ENCODE results near the gene RAB34. TPM values are rescaled to one million over a fixed set of nuclear protein-coding genes. Genes with fewer than 3 reads are reported as not detected.
A peak's percentile ranks its signal among the peaks of the same experiment; 100 is the strongest.

RAB34 gene
- total and polyA plus RNA-seq, 9 of the 15 experiments (the other 6 are each of a cell fraction or from before 2014, with no cell fraction given): 0.07 to 3.8 (median 0.46) TPM; not detected in 1

- TF ChIP-seq MBD1 (CRISPR knock-in tag; IDR thresholded peaks at IDR 0.05): no peak
- no peak for TF ChIP-seq SNIP1 (IDR thresholded peaks at IDR 0.05; ENCODE audit: low read depth)
- TF ChIP-seq HDAC6 (IDR thresholded peaks at IDR 0.05; ENCODE audit: low read depth, low read length): 0 out of 2 replicates have a peak, but pooled peaks have one; percentile 66
- TF ChIP-seq FIP1L1 (IDR thresholded peaks at IDR 0.05; ENCODE audit: low read depth, low read length, poor library complexity, severe bottlenecking): peak; percentile 55
- TF ChIP-seq SAFB (IDR thresholded peaks at IDR 0.05; ENCODE audit: borderline replicate concordance, low read depth, low read length): peak; percentile 99
- TF ChIP-seq MXI1 (IDR thresholded peaks at IDR 0.05; ENCODE audit: low read depth, low read length): peak; percentile 75
- peak; percentile 10; the same call in 1 of the 2 replicates for TF ChIP-seq HCFC1 (IDR thresholded peaks at IDR 0.05; ENCODE audit: low read depth, low read length)
- peak; percentile 71 for TF ChIP-seq PML (IDR thresholded peaks at IDR 0.05; ENCODE audit: low read length)
- TF ChIP-seq PCBP2 (IDR thresholded peaks at IDR 0.05; ENCODE audit: low read depth, low read length, poor library complexity, severe bottlenecking): no peak
- 0 out of 2 replicates have a peak, but pooled peaks have one; percentile 14 for TF ChIP-seq ZKSCAN1 (IDR thresholded peaks at IDR 0.05; ENCODE audit: low read depth, low read length)
- TF ChIP-seq ERF (CRISPR knock-in tag; IDR thresholded peaks at IDR 0.05): no peak
- peak; percentile 47; the same call in 1 of the 2 replicates for TF ChIP-seq TFAP4 (CRISPR knock-in tag; IDR thresholded peaks at IDR 0.05; ENCODE audit: borderline replicate concordance)
- peak; percentile 74; the same call in 1 of the 2 replicates for TF ChIP-seq KDM2B (CRISPR knock-in tag; IDR thresholded peaks at IDR 0.05)
- TF ChIP-seq ZNF584 (CRISPR knock-in tag; IDR thresholded peaks at IDR 0.05; ENCODE audit: low read depth): peak; percentile 70; the same call in 1 of the 2 replicates
- no peak for TF ChIP-seq FOXP1 (CRISPR knock-in tag; IDR thresholded peaks at IDR 0.05)
- peak; percentile 46; the same call in 1 of the 2 replicates for TF ChIP-seq THRB (CRISPR knock-in tag; conservative IDR thresholded peaks at IDR 0.05)
- peak in 1 of 2 experiments; percentile 76; a peak in 1 of 4 replicates for TF ChIP-seq TEAD1 (CRISPR knock-in tag; IDR thresholded peaks at IDR 0.05)
- peak; percentile 15; the same call in 1 of the 2 replicates for TF ChIP-seq SMAD4 (CRISPR knock-in tag; conservative IDR thresholded peaks at IDR 0.05)
- TF ChIP-seq ZBTB7A (IDR thresholded peaks at IDR 0.05; ENCODE audit: borderline replicate concordance, control insufficient read depth, low read depth, low read length): peak; percentile 78; the same call in 1 of the 2 replicates
- TF ChIP-seq MTA3 (IDR thresholded peaks at IDR 0.05; ENCODE audit: borderline replicate concordance): peak; percentile 66; the same call in 1 of the 2 replicates
- TF ChIP-seq TEAD2 (tag; IDR thresholded peaks at IDR 0.05): no peak
- TF ChIP-seq NR2C2 (CRISPR knock-in tag; IDR thresholded peaks at IDR 0.05): no peak
- no peak for TF ChIP-seq NR2C2 (tag; IDR thresholded peaks at IDR 0.05)
- TF ChIP-seq KAT8 (IDR thresholded peaks at IDR 0.05; ENCODE audit: low read depth): no peak
Measured at GRCh38 chr17:28728364-28729200, 10.9 kb upstream of the RAB34 start, which contains the start of gene NEK8 (continued).
